Measurements from ENCODE around the gene COL4A3.
"Not testable (repeated sequence)": the region's sequence is repeated elsewhere in the genome, so short reads cannot be mapped to it uniquely, and the experiment has no call there.

Gene COL4A3

DNA sequence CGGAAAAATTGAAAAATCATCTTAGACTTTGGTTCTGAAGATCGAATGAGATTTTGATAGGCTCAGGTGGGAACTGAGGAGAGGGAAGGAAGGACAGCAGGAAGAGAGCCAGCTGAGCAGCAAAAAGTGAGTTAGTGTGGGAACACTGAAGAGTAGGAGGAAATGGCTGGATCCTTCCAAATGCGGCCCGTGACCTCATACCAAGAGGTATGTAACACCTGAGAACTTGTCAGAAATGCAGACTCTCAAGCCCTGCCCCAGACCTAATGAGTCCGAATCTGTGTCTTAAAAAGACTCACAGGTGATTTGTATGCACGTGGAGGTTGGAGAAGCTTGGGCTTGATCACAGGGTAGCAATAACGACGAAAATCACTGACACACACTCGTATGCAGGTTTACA lies 42.0 kb downstream of the COL4A3 start:
- no peak overlapping the region for H3K9ac ChIP-seq (ENCODE audit: low read depth, low read length)
- peaks cover 22% of the 10 kb centered on the region for H3K4me1 ChIP-seq (ENCODE audit: control insufficient read depth, insufficient read depth, low read length)
- H3K4me3 ChIP-seq (ENCODE audit: low read depth, low read length) = no peak overlapping the region
- no peak overlapping the region for H3K27ac ChIP-seq (ENCODE audit: low read depth, low read length)
- H3K36me3 ChIP-seq (ENCODE audit: control insufficient read depth, insufficient read depth, low read length) = no peaks in the 10 kb centered on the region
- H3K27me3 ChIP-seq (ENCODE audit: control insufficient read depth, insufficient read depth, low read length) = peaks cover 46% of the 10 kb centered on the region
- no peaks in the 10 kb centered on the region for H3K9me3 ChIP-seq (ENCODE audit: control insufficient read depth, insufficient read depth, low read length)

DNA sequence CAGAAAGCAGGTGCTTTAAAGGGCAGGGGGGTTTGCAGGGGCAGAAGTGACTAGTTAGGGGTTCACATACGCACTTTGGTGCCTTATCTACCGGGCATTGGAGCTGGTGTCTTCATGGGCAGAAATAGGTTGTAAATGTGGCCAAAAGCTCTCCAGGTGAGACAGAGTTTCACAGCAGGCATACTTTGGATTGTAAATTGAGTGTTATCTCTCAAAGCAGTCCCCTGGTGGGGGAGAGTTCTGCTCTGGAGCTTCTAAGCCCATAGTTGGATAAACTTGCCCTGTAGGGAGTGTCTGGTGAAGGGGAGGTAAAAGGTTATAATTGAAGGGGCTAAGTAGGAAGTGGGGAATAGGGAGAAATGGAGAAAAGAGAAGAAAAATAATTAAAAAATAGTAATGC lies 43.1 kb downstream of the COL4A3 start:
- Histone ChIP-seq H3K36me3 (ENCODE audit: control insufficient read depth, insufficient read depth, low read length) (no peaks in the 10 kb centered on the region), H3K27me3 (ENCODE audit: control insufficient read depth, insufficient read depth, low read length) (peaks cover 46% of the 10 kb centered on the region), H3K9me3 (ENCODE audit: control insufficient read depth, insufficient read depth, low read length) (no peaks in the 10 kb centered on the region), H3K9ac (ENCODE audit: low read depth, low read length) (no peak overlapping the region), H3K4me3 (ENCODE audit: low read depth, low read length) (no peak overlapping the region), H3K4me1 (ENCODE audit: control insufficient read depth, insufficient read depth, low read length) (peaks cover 22% of the 10 kb centered on the region), H3K27ac (ENCODE audit: low read depth, low read length) (no peak overlapping the region)

DNA sequence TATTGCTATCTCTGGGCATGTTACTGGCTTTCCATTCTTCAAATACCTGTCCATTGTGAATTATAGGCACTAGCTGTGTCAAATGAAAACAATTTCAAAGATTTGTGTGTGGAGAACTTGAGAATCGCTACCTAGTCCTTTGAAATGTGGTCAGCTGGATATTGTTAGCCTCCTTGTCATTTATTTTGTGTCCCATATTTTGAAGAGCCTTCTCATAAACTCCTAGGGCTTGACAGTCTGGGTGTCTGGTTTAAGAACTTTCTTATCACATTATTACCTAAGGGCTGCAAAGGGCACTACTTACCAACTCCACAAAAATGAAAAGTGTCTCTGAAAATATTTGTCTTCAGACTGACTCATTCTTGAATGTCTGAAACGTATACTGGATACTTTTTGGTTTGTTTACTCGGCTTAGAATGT lies 50.2 kb downstream of the COL4A3 start:
- Histone ChIP-seq H3K27ac (ENCODE audit: low read depth, low read length) (no peak overlapping the region), H3K4me3 (ENCODE audit: low read depth, low read length) (no peak overlapping the region), H3K9me3 (ENCODE audit: control insufficient read depth, insufficient read depth, low read length) (no peaks in the 10 kb centered on the region), H3K36me3 (ENCODE audit: control insufficient read depth, insufficient read depth, low read length) (no peaks in the 10 kb centered on the region), H3K4me1 (ENCODE audit: control insufficient read depth, insufficient read depth, low read length) (no peaks in the 10 kb centered on the region), H3K27me3 (ENCODE audit: control insufficient read depth, insufficient read depth, low read length) (peaks cover 5% of the 10 kb centered on the region), H3K9ac (ENCODE audit: low read depth, low read length) (no peak overlapping the region)

DNA sequence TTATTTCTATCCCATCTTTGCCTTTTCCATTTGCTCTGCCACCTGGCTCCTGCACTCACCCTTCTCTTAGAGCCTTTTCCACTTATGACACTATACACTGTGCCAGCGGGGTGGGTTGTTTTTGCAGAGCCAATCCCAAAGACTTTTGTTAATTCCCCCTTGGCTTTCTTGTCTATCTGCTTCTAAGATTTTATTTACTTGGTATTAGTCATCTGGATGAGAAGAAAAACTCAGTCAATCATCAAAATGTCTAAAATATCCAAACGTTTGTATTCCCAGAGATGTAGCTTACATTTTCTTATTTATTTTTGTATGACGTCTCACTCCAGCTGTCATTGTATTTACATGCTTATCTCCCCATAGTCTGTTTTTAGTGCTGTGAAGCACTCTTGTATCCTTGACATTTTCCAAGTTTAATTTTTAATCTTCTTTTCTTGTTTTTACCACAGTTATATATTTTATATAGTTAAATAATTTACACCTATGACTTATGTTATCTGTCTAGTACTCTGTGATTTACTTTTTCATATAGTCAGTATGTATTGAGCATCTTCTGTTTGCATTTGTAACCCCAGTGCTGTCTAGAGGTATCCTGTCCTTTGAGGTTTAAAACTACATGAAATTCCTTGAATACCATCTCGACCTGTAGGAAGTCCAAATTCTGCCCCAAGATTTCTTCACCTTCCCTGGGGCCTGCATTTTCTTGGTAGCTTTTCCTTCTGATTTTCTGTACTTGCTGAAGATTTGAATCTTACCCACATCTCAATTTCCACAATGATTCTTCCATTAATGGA lies 55.1 kb downstream of the COL4A3 start:
- Histone ChIP-seq H3K27me3 (ENCODE audit: control insufficient read depth, insufficient read depth, low read length) (no peaks in the 10 kb centered on the region), H3K36me3 (ENCODE audit: control insufficient read depth, insufficient read depth, low read length) (no peaks in the 10 kb centered on the region), H3K27ac (ENCODE audit: low read depth, low read length) (no peak overlapping the region), H3K4me3 (ENCODE audit: low read depth, low read length) (no peak overlapping the region), H3K4me1 (ENCODE audit: control insufficient read depth, insufficient read depth, low read length) (no peaks in the 10 kb centered on the region), H3K9ac (ENCODE audit: low read depth, low read length) (no peak overlapping the region), H3K9me3 (ENCODE audit: control insufficient read depth, insufficient read depth, low read length) (no peaks in the 10 kb centered on the region)

DNA sequence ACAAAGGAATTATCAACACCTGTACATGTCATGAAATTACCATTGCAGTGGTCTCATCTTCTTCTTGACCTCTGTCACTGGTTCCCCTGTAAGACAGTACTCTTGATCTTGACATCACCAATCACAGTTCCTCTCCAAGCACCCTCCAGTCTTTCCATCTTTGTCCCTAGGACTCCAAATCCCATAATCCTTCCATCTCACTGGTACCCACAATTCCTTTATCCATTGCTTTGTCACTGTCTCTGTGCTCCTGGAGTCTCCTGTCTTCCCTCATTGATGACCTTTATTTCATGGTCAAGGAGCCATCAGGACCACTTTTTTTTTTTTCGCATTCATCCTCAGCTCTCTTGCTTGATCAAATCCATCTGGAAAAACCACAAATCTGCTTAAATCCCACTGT lies 56.7 kb downstream of the COL4A3 start:
- Histone ChIP-seq H3K9me3 (ENCODE audit: control insufficient read depth, insufficient read depth, low read length) (no peaks in the 10 kb centered on the region), H3K27me3 (ENCODE audit: control insufficient read depth, insufficient read depth, low read length) (no peaks in the 10 kb centered on the region), H3K27ac (ENCODE audit: low read depth, low read length) (no peak overlapping the region), H3K4me1 (ENCODE audit: control insufficient read depth, insufficient read depth, low read length) (no peaks in the 10 kb centered on the region), H3K9ac (ENCODE audit: low read depth, low read length) (no peak overlapping the region), H3K4me3 (ENCODE audit: low read depth, low read length) (no peak overlapping the region), H3K36me3 (ENCODE audit: control insufficient read depth, insufficient read depth, low read length) (no peaks in the 10 kb centered on the region)

DNA sequence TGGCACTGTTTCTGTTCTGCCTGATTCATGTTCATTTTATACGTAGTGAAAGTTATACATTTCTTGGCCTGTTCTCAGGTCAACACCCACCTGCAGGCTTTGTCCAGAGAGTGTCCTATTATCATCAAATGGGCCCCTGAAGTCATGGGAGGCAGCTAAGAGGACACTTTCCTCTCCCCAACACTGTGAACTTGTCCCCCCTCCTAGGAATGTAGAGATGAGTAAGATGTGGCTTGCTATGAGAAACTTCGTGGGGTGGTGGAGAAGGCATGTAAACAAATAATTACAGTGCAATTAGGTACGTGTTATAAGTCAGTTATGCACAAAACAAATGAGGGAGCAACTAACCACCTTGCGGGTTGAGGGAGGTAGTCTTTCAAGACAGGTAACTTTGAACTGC lies 57.9 kb downstream of the COL4A3 start:
- no peak overlapping the region for H3K9ac ChIP-seq (ENCODE audit: low read depth, low read length)
- no peak overlapping the region for H3K4me3 ChIP-seq (ENCODE audit: low read depth, low read length)
- H3K27me3 ChIP-seq (ENCODE audit: control insufficient read depth, insufficient read depth, low read length) = no peaks in the 10 kb centered on the region
- H3K4me1 ChIP-seq (ENCODE audit: control insufficient read depth, insufficient read depth, low read length) = no peaks in the 10 kb centered on the region
- H3K36me3 ChIP-seq (ENCODE audit: control insufficient read depth, insufficient read depth, low read length) = no peaks in the 10 kb centered on the region
- H3K9me3 ChIP-seq (ENCODE audit: control insufficient read depth, insufficient read depth, low read length) = no peaks in the 10 kb centered on the region
- no peak overlapping the region for H3K27ac ChIP-seq (ENCODE audit: low read depth, low read length)

DNA sequence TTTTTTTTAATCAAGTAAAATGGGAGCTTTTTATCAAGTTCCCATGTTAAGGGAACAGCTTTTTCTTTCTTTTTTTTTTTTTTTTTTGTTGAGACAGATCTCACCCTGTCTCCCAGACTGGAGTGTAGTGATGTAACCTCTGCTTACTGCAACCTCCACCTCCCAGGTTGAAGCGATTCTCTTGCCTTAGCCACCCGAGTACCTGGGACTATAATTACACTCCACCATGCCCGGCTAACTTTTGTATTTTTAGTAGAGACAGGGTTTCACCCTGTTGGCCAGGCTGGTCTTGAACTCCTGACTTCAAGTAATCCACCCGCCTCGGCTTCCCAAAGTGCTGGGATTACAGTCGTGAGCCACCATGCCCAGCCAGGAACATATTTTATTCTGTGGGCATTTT lies 61.2 kb downstream of the COL4A3 start:
- not testable (repeated sequence) for H3K36me3 ChIP-seq (ENCODE audit: control insufficient read depth, insufficient read depth, low read length); H3K9ac ChIP-seq (ENCODE audit: low read depth, low read length); H3K27ac ChIP-seq (ENCODE audit: low read depth, low read length); H3K9me3 ChIP-seq (ENCODE audit: control insufficient read depth, insufficient read depth, low read length); H3K4me1 ChIP-seq (ENCODE audit: control insufficient read depth, insufficient read depth, low read length); H3K27me3 ChIP-seq (ENCODE audit: control insufficient read depth, insufficient read depth, low read length); H3K4me3 ChIP-seq (ENCODE audit: low read depth, low read length)

DNA sequence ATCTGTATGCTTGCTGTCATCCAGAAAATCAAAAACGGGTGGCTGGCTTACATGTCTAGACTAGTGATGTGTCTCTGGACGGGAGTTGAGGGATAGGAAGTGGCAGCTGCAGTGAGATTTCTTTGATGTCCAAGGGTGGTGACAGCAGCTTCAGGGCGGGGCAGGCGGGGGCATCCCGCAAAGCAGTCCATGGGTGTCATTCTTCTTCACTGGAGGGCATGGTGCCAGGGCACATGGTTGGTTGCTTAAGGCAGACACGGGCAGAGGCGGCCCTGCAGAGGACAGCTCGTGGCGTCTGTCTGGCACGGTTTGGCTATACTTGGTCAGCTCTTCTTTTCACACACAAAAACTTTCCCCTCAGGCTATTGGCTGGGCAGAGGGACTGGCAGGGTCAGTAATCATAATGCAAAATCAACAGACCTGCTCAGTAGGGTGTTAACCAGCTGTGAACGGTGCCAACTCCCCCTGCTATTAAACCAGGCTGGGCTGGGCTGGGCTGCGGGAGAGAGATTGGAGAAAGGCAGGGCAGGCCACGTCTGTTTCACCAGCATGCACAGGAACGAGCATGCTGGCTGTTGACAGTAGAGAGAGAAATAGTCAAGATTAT lies 63.7 kb downstream of the COL4A3 start:
- Histone ChIP-seq H3K36me3 (ENCODE audit: control insufficient read depth, insufficient read depth, low read length) (no peaks in the 10 kb centered on the region), H3K4me3 (ENCODE audit: low read depth, low read length) (no peak overlapping the region), H3K9ac (ENCODE audit: low read depth, low read length) (no peak overlapping the region), H3K4me1 (ENCODE audit: control insufficient read depth, insufficient read depth, low read length) (no peaks in the 10 kb centered on the region), H3K27me3 (ENCODE audit: control insufficient read depth, insufficient read depth, low read length) (no peaks in the 10 kb centered on the region), H3K27ac (ENCODE audit: low read depth, low read length) (no peak overlapping the region), H3K9me3 (ENCODE audit: control insufficient read depth, insufficient read depth, low read length) (no peaks in the 10 kb centered on the region)

DNA sequence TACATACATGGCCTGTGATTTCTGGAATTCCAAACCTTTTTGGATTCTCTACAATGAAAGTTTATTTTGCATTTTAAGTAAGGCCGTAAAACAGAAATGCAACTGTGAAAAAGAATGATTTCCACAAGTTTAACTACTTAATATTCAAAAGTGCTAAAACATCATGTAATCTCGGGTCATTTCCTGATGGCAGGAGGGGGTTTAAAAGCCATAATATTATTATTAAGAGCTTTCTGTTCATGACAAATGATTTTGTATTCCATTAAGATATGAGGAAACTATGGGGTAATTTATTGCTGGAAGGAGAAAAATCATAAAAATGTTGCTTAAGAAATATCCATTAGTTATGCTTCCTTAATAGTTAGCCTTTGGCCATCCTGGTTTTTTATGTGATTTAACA lies 65.7 kb downstream of the COL4A3 start:
- Histone ChIP-seq H3K4me1 (ENCODE audit: control insufficient read depth, insufficient read depth, low read length) (no peaks in the 10 kb centered on the region; the same call in 1 of the 2 replicates), H3K36me3 (ENCODE audit: control insufficient read depth, insufficient read depth, low read length) (no peaks in the 10 kb centered on the region), H3K4me3 (ENCODE audit: low read depth, low read length) (no peak overlapping the region), H3K27ac (ENCODE audit: low read depth, low read length) (no peak overlapping the region), H3K27me3 (ENCODE audit: control insufficient read depth, insufficient read depth, low read length) (no peaks in the 10 kb centered on the region), H3K9me3 (ENCODE audit: control insufficient read depth, insufficient read depth, low read length) (no peaks in the 10 kb centered on the region), H3K9ac (ENCODE audit: low read depth, low read length) (no peak overlapping the region)

DNA sequence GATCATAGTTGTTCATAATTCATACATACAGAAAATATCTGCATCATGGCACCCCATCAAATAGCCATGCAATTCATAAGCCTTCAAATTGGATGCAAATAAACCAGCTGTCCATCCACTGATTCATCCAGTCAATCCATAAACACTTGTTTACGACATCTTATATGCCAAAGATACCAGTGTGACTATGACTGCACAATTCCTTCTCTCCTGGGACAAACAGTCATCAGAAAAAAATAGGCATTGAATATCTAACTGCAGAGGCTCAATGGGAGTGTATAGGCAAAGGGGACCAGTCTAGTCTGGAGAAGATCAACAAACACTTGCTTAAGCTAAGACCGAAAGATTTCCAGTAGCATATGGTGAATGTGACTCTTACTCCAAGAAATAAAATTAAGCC lies 70.0 kb downstream of the COL4A3 start:
- no peak overlapping the region for H3K9ac ChIP-seq (ENCODE audit: low read depth, low read length)
- no peaks in the 10 kb centered on the region for H3K27me3 ChIP-seq (ENCODE audit: control insufficient read depth, insufficient read depth, low read length)
- H3K9me3 ChIP-seq (ENCODE audit: control insufficient read depth, insufficient read depth, low read length) = no peaks in the 10 kb centered on the region
- peaks cover 6% of the 10 kb centered on the region for H3K4me1 ChIP-seq (ENCODE audit: control insufficient read depth, insufficient read depth, low read length)
- no peak overlapping the region for H3K27ac ChIP-seq (ENCODE audit: low read depth, low read length)
- H3K4me3 ChIP-seq (ENCODE audit: low read depth, low read length) = no peak overlapping the region
- H3K36me3 ChIP-seq (ENCODE audit: control insufficient read depth, insufficient read depth, low read length) = no peaks in the 10 kb centered on the region

DNA sequence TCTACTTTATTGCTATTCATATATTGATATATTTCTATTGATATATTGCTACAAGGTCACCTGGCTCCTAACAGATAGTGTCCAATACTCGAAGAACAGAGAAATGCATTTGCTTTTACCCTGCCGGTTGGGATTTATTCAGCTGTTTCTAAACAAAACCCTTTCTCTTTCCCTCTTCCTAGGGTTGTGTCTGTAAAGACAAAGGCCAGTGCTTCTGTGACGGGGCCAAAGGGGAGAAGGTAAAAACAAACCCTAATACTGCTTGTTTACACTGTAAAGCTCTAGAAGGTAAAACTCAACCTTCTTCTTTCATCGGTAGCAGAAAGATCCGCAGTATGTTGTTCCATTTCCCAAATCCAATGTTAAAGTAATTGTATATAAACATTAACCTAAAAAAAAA lies 73.4 kb downstream of the COL4A3 start:
- Histone ChIP-seq H3K27me3 (ENCODE audit: control insufficient read depth, insufficient read depth, low read length) (no peaks in the 10 kb centered on the region), H3K27ac (ENCODE audit: low read depth, low read length) (no peak overlapping the region), H3K9me3 (ENCODE audit: control insufficient read depth, insufficient read depth, low read length) (no peaks in the 10 kb centered on the region), H3K4me1 (ENCODE audit: control insufficient read depth, insufficient read depth, low read length) (peaks cover 18% of the 10 kb centered on the region), H3K4me3 (ENCODE audit: low read depth, low read length) (no peak overlapping the region), H3K9ac (ENCODE audit: low read depth, low read length) (no peak overlapping the region), H3K36me3 (ENCODE audit: control insufficient read depth, insufficient read depth, low read length) (no peaks in the 10 kb centered on the region)
